GM19395 (cell line): ENCODE data around the gene RACGAP1.

ENCODE experiments used
- ATAC-seq: cut with Tn5 transposase; IDR thresholded peaks from one replicate; pipeline ENCODE4 v1.9.1; 2021; ENCODE audit warnings: mild to moderate bottlenecking, moderate library complexity; ENCODE audit not compliant: unreplicated experiment

Gene RACGAP1

GRCh38 chr12:50056639-50056976 is 31.3 kb upstream of the RACGAP1 start:
- no peak for ATAC-seq

- ATAC-seq = no peak
Observed at GRCh38 chr12:50055831-50056638, 30.7 kb upstream of the RACGAP1 start.

GRCh38 chr12:50053583-50053982 is 28.3 kb upstream of the RACGAP1 start:
- no peak for ATAC-seq

GRCh38 chr12:50052964-50053363 is 27.7 kb upstream of the RACGAP1 start:
- ATAC-seq = no peak

DNA sequence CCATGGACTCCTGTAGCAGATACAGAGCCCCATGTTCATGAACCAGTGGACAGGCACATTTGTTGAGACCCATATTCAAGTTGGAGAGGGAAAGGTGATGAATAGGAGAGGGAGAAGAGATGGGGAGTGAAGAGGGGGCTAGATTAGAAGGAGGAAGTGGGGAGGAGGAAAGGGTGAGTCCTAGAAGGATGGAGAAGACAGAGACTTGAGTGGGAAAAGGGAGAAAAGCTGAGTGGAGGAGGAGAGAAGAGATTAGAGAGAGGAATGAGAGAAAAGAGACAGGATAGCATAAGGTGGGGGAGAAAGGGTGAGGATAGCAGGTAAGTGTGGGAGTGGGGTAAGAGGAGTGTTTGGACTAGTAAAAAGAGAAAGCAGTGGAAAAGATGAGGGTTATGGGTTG is 27.2 kb upstream of the RACGAP1 start:
- no peak for ATAC-seq

DNA sequence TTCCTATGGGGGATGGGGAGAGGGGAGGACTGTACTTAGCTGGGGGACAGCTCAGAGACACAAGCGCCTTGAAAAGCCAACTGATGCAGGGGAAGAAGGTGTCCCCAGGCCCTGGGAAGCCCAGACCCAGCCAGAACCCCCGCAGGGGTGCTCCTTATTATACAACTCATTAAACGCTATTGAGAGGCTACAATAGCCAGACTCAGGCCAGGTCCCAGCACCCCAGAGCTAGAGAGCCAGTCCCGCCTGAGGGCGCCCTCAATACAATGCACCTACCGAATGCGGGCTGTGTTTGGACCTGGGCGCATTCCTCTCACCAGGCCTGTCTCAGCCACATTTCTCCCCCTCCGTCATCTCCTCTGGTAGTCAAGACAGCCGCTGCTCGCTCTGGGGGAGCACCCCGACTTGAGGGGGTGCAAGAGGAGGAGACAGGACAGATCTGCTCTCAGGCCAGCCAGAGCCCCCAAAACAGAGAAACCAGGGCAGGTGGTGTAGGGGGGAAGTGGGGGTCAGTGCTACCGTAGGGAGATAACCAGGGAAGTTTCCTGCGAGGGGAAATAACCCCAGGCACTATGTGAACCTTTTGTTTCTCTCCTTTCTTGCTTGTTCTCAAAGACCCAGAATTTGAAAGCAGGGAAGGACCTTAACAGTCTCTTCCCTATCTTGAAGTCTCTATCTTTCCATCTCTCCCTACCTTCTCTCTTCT is 26.0 kb upstream of the RACGAP1 start:
- no peak for ATAC-seq

- ATAC-seq = no peak
Observed at GRCh38 chr12:50050410-50051098, 25.3 kb upstream of the RACGAP1 start.

GRCh38 chr12:50050119-50050385 is 24.8 kb upstream of the RACGAP1 start:
- ATAC-seq = no peak

DNA sequence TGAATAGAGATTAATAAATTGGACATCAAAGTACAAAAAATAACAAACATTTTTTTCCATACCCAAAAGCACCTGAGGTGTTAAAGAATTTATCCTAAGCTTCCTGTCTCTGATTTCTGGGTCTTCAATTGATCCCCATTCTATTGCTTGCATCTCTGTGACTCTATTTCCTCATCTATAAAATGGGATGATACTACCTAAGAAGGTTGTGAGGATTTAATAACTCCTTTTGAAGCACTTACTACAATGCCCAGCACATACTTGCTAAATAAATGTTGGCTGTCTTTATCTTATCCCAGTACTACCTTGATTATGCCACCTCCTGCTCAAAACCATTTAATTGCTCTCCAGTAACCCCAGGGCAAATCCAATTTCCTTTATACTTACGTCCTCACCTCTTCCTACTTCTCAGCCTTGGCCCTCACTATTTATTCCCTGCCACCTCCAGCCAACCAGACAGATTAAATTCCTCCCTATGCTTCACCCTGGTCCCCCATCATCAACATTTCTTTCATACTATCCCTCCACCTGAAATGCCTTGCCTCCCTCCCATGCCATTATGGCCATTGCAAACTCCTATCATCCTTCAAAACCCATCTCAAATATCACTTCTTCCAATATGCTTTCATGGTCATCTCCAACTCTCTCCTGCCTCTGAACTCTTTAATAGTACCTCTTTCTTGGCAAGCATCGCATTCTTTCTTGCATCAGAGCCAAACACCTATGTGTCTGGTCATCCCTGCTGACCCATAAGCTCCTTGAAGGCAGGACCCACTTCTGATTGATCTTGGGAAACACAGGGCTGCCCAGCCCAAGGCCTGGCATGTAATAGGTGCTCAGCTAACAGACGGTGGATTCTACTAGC is 24.2 kb upstream of the RACGAP1 start:
- no peak for ATAC-seq

- ATAC-seq = no peak
Observed at GRCh38 chr12:50047693-50048250, 22.5 kb upstream of the RACGAP1 start.

GRCh38 chr12:50043854-50044253 is 18.6 kb upstream of the RACGAP1 start:
- ATAC-seq = no peak

- ATAC-seq = no peak
Observed at GRCh38 chr12:50043308-50043707, 18.0 kb upstream of the RACGAP1 start.

- ATAC-seq = no peak
Observed at GRCh38 chr12:50042693-50043092, 17.4 kb upstream of the RACGAP1 start.

GRCh38 chr12:50041962-50042361 is 16.7 kb upstream of the RACGAP1 start:
- no peak for ATAC-seq

- no peak for ATAC-seq
Observed at GRCh38 chr12:50041062-50041860, 16.0 kb upstream of the RACGAP1 start.

DNA sequence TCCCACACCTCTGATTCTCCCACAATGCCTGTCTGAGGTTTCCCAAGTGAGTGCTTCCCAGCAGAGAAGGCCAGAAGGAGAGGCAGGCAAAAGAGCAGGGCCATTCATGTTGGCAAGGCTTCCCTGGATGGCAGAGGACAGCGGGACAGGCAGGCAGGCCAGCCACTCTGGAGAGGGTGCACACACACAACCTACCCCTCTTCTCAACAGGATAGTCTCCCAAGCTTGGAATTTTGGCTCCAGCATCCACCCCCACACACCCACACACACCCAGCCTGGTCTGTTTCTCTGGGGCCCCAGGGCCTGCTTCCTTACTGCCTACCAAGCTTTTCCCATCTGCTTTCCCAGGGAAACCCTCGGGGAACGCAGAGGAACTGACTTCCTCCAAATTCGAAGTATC is 15.4 kb upstream of the RACGAP1 start:
- ATAC-seq = no peak

DNA sequence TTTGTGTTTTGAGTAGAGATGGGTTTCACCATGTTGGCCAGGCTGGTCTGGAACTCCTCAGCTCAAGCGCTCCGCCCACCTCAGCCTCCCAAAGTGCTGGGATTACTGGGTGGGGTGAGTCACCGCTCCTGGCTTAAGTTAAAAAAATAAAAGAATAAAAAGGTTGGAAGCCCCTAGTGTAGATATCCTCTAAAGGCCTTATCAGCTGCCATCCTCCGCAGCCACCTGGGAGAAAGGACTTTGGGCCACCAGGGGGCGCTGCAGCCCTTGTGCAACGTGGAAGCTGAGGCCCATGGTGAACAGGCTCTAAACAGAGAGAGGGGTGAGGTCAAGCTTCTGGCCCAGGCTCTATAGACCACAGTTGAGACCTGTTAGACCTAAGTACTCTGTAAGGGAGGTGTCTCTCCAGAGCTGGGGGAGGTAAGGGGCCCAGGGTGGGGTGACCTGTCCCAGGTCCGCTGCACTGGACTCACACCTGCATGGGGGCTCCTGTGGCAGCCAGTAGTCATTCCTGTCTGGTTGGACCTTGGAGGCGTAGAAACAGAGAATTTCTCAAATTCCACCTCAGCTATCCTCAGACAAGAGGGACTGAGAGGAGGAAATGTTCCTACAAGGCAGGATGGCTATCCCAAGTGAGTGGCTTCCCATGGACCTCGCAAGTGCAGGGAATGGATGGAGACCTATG is 14.0 kb upstream of the RACGAP1 start:
- no peak for ATAC-seq

GRCh38 chr12:50038336-50038735 is 13.0 kb upstream of the RACGAP1 start:
- no peak for ATAC-seq

GRCh38 chr12:50032854-50033581 is 7.7 kb upstream of the RACGAP1 start:
- no peak for ATAC-seq
